Psoas muscle (tissue), 8 donors: ENCODE results near the gene SYVN1. TPM values are rescaled to one million over a fixed set of nuclear protein-coding genes. Genes with fewer than 3 reads are reported as not detected.

Experiments used
- ATAC-seq, 4 donors: fragments of 200-7000 bp; cut with Tn5 transposase; one replicate each; pipeline ENCODE4 v1.9.1; 2020; ENCODE audit warnings: moderate library complexity in 3 of 4, mild to moderate bottlenecking in 2 of 4
- DNase-seq, 2 donors: peaks; one replicate each; pipeline ENCODE4 v3.0.0-alpha.2; 2020
- H3K27ac ChIP-seq: fragments of 200-600 bp; one replicate; pipeline ENCODE4 v1.8.0; 2022
- H3K27me3 ChIP-seq, 3 donors: fragments of 200-600 bp in 1 of 3; one replicate each; pipeline versions ENCODE4 v1.6.1 to v1.8.0; 2013 to 2022; ENCODE audit warnings: low read length in 2 of 3, mild to moderate bottlenecking in 2 of 3, moderate library complexity in 1 of 3; ENCODE audit not compliant: insufficient read depth in 3 of 3
- H3K36me3 ChIP-seq, 2 donors: fragments of 200-600 bp in 1 of 2; one replicate each; pipeline versions ENCODE4 v1.6.1 to v1.8.0; 2013 to 2022; ENCODE audit warnings: low read depth in 1 of 2, mild to moderate bottlenecking in 1 of 2, moderate library complexity in 1 of 2; ENCODE audit not compliant: insufficient read depth in 1 of 2
- H3K4me1 ChIP-seq: fragments of 200-600 bp; one replicate; pipeline ENCODE4 v1.8.0; 2022
- H3K4me3 ChIP-seq: fragments of 200-600 bp; one replicate; pipeline ENCODE4 v1.8.0; 2022; ENCODE audit warnings: mild to moderate bottlenecking
- H3K9me3 ChIP-seq: fragments of 200-600 bp; one replicate; pipeline ENCODE4 v1.8.0; 2022
- CTCF ChIP-seq: fragments of 200-600 bp; IDR thresholded peaks from one replicate; pipeline ENCODE4 v1.8.0; 2022; ENCODE audit warnings: antibody characterized with exemption
- WGBS, 3 donors: extraction: QIAGEN DNeasy Blood & Tissue Kit; methylation state at CpG; one replicate each; pipeline versions ENCODE4 v1.1.6 to v1.1.7; 2013; 5-methylcytosine and 5-hydroxymethylcytosine counted together
- intact Hi-C, 2 donors: fragments of 100-400 bp; cut with DNase I; formaldehyde crosslinking; loops; one replicate each; pipeline versions ENCODE4 v1.11.0 to v1.14.2; 2022
- polyA plus RNA-seq, 3 donors: library from polyadenylated mRNA; stranded (reverse); fragments of 200-250 nt; gene quantifications; one replicate each; pipeline ENCODE4 v1.2.3, GENCODE V29; 2013
- total RNA-seq, 4 donors: library from RNA; stranded (reverse); fragmentation: NEBNext Ultra II Directional in 2 of 4; extraction: Animal tissue kit (Norgen Biotek cat#: 25700) in 2 of 4; gene quantifications; one replicate each; pipeline versions ENCODE4 v1.2.1 to v1.2.4, GENCODE V29; 2021 to 2023
- donor health status: healthy with polysubstance abuse.
- donor health status: DM: no; HTN: no; CAD: no; lungs with moderate emphysema.
- donor health status: Bipolar disorder and iron deficiency.
- donor health status: healthy.
- donor health status: DM: yes; HTN: yes; CAD: no.
- donor health status: DM: no; HTN: no; CAD: no.
- donor health status: DM: no; HTN: no; CAD: no.
- donor health status: DM: yes; HTN: yes; CAD: no.

Gene SYVN1
- total and polyA plus RNA-seq, 7 donors, result 20.2 to 56.1 (median 29.3) TPM

- no peak for DNase-seq
- intact Hi-C loops, result no loop called here
- 74 to 82% (median 78%) methylated on average over 12 of the region's 12 CpGs for whole genome bisulfite sequencing, 3 donors
Observed at GRCh38 chr11:65125197-65126056, 8.9 kb downstream of the SYVN1 start.

GRCh38 chr11:65124480-65125196 is 9.7 kb downstream of the SYVN1 start:
- WGBS, 3 donors, result 76 to 95% (median 81%) methylated on average over 5 of the region's 5 CpGs

More at GRCh38 chr11:65125197-65126056, 8.9 kb downstream of the SYVN1 start:
- Histone ChIP-seq H3K27me3 (no peaks in the 10 kb centered on the region), H3K4me1 (peaks cover 16% of the 10 kb centered on the region), H3K4me3 (no peak overlapping the region), H3K9me3 (no peaks in the 10 kb centered on the region), H3K36me3 (peaks cover 3 to 77% of the 10 kb centered on the region in 2 donors), H3K27ac (no peak overlapping the region)
- ATAC-seq, result no peak
- no peak for TF ChIP-seq CTCF

GRCh38 chr11:65121865-65122696 is 12.2 kb downstream of the SYVN1 start, which contains the start of the genes FAU and MRPL49:
Gene FAU (minus strand): TSS chr11:65122134. CDS start chr11:65121813, 321 bp downstream.
Gene MRPL49 (plus strand): TSS chr11:65122321. CDS start chr11:65122347, 26 bp downstream.
- DNase-seq (peak; percentile 98 to 99), ATAC-seq (peak; percentile 87 to 88 (median 87))
- 0% methylated on average over 64 of the region's 64 CpGs for WGBS, 3 donors
- Histone ChIP-seq H3K27ac (peak within 1 kb of the TSS; percentile 90), H3K4me1 (peaks cover 16% of the 10 kb centered on the region), H3K4me3 (peak within 1 kb of the TSS; percentile 79), H3K36me3 (peaks cover 10 to 70% of the 10 kb centered on the region in 2 donors), H3K9me3 (no peaks in the 10 kb centered on the region), H3K27me3 (no peaks in the 10 kb centered on the region)
- TF ChIP-seq CTCF, result no peak
- intact Hi-C loops, result loop anchor here (2.0 to 5.0 kb wide), 2 partner anchors 37 to 60 kb away; partner anchors contain the start of genes CAPN1 (in 1 of the 2), CDCA5 (in 1 of the 2) and ZFPL1 (in 1 of the 2)

More at GRCh38 chr11:65124480-65125196, 9.7 kb downstream of the SYVN1 start:
- Histone ChIP-seq H3K36me3 (peaks cover 6 to 77% of the 10 kb centered on the region in 2 donors), H3K9me3 (no peaks in the 10 kb centered on the region), H3K4me1 (peaks cover 16% of the 10 kb centered on the region), H3K27me3 (no peaks in the 10 kb centered on the region), H3K27ac (no peak overlapping the region), H3K4me3 (no peak overlapping the region)
- intact Hi-C loops, result loop anchor here in 1 of 2 donors (5.0 kb wide), 1 partner anchor 58 kb away; the partner anchor contains the start of gene CAPN1
- no peak for TF ChIP-seq CTCF
- DNase-seq (no peak), ATAC-seq (no peak)

GRCh38 chr11:65121447-65121864 is 12.9 kb downstream of the SYVN1 start:
- no peak for DNase-seq
- TF ChIP-seq CTCF, result no peak
- peaks cover 10 to 64% of the 10 kb centered on the region in 2 donors for H3K36me3 ChIP-seq
- H3K4me1 ChIP-seq, result peaks cover 19% of the 10 kb centered on the region
- H3K9me3 ChIP-seq, result no peaks in the 10 kb centered on the region
- H3K27ac ChIP-seq, result peak overlapping the region; percentile 90
- WGBS, 3 donors, result 1 to 2% (median 2%) methylated on average over 22 of the region's 22 CpGs
- intact Hi-C loops, result loop anchor here (2.0 to 5.0 kb wide), 2 partner anchors 37 to 61 kb away; partner anchors contain the start of genes CAPN1 (in 1 of the 2), CDCA5 (in 1 of the 2) and ZFPL1 (in 1 of the 2)
- peak overlapping the region; percentile 79 for H3K4me3 ChIP-seq
- no peak for ATAC-seq
- H3K27me3 ChIP-seq, result no peaks in the 10 kb centered on the region
